Fibroblast of skin of right biceps (primary cell): ENCODE measurements around the gene GZF1.
A peak's percentile ranks its signal among the peaks of the same experiment; 100 is the strongest.

ENCODE experiments used
- DNase-seq: peaks from one replicate; pipeline ENCODE4 v3.0.0-alpha.2; 2013

The GZF1 gene

DNA sequence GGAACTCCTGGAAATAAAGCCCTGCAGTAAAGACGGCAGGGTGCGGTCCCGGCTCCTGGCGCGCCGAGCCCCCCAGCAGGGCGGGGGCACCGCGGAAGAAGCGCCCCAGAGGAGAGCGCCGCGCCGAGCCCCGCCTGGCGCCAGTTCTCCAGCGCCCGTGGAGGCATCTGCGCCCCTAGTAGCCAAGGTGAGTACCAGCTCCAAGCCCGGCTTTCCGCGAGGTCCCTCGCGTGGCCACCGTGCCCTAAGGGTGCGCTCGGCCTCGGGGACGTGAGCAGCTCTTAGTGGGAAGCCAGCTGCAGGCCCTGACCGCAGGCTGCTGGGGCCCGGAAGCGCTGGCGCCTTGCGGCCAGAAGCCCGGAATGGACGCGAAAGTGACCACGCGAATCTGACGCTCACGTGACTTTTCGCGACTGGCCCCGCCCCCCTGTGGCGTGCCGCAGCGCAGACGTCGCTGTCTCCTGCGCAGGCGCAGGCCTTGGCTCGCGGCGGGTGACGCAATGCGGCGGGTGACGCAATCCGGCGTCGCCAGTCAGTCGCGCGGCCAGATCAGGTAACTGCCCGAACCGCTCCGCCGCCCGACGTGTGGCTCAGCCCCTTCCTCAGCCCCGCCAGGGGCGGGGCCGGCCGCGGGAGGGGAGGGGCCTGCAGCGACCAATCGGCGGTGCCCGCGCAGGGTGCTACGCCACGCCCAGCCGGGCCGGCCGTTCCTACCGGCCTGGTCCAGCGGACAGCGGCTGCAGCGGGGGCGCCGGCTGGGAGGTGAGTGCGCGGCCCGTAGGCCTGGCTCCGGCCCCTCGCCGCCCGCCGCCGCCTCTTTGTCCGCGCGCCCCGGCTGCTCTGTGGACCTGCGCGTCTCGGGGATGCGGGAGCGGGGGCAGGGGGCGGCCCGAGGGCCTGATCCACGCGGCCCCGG lies at the start of gene GZF1:
TSS of gene GZF1 (plus strand) at position 707 of the 916 bp plus-strand sequence. CDS start 2,202 bp downstream, outside the sequence.
- peak; percentile 98 for DNase-seq

GRCh38 chr20:23313271-23313670 lies 48.7 kb upstream of the GZF1 start:
- no peak for DNase-seq

GRCh38 chr20:23314699-23315098 lies 47.3 kb upstream of the GZF1 start:
- no peak for DNase-seq

DNA sequence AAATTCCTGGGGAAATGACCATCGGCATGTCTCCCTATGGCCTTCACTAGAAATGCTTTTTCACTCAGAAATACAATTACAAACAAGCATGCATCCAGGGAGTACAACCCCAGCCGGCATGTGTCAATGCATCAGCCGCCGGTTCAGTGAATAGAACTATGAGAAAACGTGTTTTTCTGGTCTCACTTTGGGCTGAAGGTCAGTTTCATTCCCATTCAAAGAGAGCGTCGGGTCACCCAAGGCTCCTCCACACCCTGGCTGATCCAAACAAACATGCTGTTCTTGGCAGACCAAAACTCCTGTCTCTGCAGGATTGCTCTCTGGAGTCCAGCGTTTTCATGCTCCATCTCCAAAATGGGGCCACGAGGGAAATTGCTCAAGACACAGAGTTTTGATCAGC lies 46.9 kb upstream of the GZF1 start:
- DNase-seq, result no peak

DNA sequence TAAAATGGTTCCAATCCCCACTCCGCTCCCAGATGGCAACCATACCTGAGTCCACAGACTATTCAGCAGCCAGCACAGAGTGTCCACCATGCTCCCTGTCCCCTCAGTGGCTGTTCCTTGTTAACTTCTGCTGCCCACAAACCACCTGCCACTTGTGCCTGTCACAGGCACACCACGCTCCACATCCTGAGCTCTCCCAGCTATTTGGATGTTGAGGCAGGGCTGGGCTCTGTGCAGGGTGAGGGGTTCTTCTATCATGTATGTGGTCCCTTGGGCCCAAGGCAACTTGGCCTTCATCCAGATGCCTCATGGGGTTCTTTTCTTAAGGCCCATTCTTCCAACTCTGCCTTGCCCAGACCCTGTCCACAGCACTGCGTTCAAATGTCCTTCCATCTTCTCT lies 45.4 kb upstream of the GZF1 start:
- no peak for DNase-seq

DNA sequence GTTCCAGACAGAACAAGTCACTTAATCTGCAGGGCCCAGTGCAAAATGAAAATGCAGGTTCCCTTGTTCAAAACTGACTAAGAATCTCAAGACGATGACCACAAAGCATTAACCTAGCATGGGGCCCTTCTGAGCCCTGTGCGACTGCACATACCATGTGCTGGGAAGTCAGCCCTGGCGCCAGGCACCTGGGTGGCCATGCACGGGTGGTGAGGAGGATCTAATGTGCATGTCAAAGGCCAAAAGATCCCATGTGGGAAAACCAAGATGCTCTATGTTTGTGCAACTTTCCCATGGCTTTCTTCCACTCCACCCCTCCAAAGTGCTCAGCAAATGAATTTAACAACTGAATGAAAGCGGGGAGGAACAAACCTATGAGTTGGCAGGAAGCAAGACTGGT lies 44.9 kb upstream of the GZF1 start:
- no peak for DNase-seq

GRCh38 chr20:23318347-23318746 lies 43.6 kb upstream of the GZF1 start:
- no peak for DNase-seq

DNA sequence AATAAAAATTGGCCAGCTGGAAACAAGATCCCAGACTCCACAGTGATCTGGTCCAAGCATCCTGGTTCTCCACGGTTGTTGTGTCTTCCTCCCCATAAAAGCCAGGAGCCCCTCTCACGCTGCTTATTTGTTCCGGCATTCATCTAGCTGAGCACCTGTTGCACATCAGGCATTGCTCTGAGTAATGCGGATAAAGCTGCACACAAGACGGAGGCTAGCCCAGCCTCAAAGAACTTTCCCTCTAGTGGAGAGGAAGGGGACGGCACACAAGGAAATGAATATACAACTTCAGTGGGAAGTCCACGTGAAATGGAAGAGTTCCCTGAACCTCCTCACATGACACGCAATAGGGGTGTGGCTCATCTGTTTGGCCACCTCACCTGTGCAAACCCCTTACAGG lies 41.7 kb upstream of the GZF1 start:
- peak; percentile 12 for DNase-seq

DNA sequence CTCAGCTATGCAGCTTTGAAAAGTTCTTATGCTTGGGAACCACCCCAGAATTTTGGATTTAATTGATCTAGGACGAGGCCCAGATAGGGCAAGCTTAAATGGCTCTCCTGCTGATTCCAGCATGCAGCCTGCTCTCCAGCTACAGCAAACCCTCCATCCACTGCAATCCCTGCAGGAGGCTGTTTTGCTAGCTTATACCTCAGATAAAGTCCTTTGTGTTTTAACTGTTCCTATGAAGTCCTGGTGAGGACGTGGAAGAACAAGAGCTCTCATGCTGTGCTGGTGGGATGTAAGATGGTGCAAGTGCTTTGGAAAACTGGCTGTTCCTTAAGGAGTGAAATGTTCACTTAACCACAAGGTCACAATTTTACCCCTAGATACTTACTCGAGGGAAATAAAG lies 36.9 kb upstream of the GZF1 start:
- DNase-seq, result no peak

DNA sequence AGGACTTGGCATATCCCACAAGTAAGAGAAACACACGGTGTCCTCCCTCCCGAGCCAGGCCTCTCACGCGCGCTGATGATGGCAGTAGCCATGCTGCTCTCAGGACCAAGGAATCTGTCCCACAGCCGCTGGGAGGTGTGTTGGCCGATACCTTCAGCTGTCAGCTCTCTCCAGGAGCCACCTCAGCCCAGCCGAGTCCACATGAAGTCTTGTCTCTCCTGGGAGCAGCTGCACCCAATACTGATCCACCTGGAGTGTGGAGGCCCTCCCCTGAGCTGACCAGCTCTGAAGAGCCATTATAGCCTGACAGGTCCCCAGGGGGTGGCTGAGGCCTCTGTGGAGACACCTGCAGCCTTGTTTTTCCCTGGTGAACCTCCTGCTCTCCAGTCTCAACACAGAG lies 35.2 kb upstream of the GZF1 start:
- no peak for DNase-seq

- DNase-seq, result no peak
Observed at GRCh38 chr20:23327617-23328333, 34.2 kb upstream of the GZF1 start.

DNA sequence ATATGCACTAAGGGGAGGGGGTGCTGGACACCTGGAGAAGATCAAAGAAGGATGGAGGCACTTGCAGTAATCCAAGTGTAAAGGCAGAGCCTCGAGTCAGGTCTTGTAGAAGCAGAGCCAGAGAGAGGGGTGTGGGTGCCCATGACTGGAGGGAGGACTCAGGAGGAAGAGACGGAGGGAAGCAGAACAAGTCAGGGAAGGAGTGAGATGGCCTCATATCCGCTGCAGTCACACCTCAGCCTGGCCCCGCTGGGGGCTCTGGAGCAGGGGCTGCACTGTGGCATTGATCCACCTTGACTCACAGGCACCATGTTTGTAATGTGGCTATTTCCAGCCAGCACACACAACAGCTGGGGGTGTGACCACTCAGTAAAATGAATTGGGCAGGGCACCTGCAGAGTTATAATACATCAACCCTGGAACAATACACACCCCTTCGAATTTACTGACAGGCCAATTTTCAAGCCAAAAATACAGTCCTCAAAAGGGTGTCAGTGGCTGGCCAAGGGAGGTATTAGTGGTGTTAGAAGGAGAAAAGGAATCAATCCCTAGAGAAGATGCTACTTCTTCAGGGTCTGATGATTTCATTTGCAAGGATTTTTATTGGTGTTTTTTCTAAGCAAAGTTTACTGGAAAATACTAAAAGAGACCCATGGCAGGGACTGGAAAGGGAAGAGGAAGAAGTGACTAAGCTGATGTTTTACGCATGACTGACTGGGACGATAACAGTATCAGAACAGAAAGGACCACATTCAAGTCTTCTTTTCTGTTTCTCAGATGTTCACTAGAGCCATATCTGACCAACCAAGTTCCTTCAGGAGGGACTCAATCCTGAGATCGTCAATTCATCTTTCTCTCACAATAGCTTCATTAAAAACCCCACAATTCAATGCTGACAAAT lies 30.3 kb upstream of the GZF1 start:
- peak; percentile 4 for DNase-seq

DNA sequence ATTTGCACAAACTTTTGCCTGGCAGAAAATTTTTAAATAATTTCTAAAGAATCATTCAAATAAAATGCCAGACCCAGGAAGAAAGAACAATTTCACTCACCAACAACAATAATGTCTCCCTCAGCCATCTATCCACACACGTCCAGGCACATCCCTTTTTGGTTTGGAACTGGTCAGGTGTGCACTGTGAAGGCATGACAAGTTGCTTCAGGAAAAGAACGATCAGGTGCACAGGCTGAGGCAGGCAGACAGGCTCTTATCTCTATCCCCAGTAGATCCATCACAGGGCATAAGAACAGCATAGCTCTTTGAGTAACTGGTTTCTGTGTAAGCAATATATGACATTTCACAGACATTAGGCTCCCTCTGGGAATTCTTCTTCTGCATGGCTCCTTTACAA lies 29.5 kb upstream of the GZF1 start:
- DNase-seq, result no peak

- DNase-seq, result no peak
Observed at GRCh38 chr20:23334111-23334510, 27.9 kb upstream of the GZF1 start.

- no peak for DNase-seq
Observed at GRCh38 chr20:23335521-23335920, 26.5 kb upstream of the GZF1 start.

DNA sequence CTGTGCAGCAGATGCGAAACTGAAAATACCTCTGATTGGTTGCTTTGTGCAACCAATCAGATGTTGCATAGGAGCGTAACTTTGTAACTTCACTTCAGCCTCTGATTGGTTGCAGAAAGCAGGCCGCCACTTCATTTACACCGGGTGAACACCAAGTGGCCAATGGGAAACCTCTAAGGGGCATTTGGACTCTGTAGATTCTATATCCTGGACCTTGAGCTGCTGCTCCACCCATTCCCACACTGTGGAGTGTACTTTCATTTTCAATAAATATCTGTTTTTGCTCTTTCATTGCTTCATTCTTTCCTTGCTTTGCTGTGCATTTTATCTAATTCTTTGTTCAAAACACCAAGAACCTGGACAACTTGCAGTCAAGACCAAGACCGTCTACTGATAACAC lies 25.5 kb upstream of the GZF1 start:
- DNase-seq, result no peak

GRCh38 chr20:23337312-23337711 lies 24.7 kb upstream of the GZF1 start:
- DNase-seq, result no peak

DNA sequence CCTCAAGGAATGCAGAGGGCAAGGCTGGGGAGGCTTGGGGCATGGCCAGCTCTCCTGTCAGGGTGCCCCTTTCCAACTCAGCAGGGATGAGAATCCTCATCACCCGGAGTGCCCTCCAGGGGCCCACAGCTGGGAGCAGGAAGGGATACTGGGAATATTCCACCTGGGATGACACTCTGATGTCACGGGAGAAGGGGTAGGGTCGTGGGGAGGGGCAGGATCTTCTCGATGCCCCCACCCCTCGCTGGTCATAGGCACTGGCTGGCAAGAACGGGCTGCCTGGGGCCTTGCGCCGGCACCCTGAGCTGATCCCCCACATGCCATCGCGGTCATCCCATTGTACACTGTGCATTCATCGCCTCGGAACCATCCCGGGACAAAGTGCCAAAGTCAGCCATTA lies 22.0 kb upstream of the GZF1 start:
- no peak for DNase-seq

- DNase-seq, result peak; percentile 63
Observed at GRCh38 chr20:23340524-23340923, 21.5 kb upstream of the GZF1 start.

DNA sequence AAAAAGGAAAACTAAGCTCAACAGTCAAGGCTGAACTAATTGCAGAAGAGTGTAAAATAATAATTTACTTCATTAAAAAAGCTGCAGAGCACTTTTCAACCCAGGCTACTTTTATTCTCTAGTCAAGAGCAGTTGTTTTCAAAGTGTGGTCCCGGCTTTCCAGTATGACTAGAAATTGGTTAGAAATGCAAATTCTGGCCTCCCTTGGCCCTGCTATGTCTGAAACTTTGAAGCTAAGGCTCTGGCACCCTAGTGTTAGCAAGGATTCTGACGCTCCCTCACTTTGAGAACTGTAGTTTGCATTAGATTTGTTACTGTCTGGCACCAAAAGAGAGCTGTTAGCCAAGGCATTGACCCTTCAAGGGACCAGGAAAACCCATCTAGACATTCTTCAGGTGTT lies 20.9 kb upstream of the GZF1 start:
- no peak for DNase-seq

DNA sequence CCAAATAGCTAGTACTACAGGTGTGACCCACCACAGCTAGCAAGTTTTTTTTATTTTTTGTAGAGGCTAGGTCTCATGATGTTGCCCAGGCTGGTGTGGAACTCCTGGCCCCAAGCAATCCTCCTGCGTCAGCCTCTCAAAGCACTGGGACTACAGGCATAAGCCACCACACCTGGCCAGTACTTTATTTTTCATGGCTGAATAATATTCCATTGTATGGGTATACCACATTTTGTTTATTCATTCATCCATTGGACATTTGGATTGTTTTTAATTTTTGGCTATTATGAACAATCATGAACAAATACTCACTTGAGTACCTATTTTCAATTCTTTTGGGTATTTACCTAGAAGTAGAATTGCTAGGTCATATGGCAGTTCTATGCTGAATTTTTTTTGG lies 18.4 kb upstream of the GZF1 start:
- no peak for DNase-seq

DNA sequence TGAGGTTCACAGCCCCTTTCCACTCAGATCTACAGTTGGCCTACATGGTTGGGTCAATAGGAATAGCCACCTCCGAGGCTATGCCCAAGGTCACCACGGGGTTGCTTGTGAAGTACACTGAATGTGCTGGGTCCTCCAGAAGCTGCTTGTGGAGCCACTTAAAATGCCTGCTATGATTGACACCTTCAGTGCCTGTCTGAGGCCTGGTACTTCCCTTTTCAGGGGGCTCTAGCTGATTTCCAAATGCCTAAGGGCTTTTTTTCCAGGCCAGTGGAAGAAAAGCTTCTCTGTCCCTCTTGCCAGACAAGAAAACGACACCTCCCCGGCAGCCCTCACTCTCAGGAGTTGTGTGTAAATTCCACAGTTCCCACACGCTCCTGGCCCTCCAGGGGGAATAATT lies 17.6 kb upstream of the GZF1 start:
- no peak for DNase-seq

- no peak for DNase-seq
Observed at GRCh38 chr20:23346002-23346401, 16.0 kb upstream of the GZF1 start.
